ENCODE measurements around the gene FOXP1.

Gene FOXP1

DNA sequence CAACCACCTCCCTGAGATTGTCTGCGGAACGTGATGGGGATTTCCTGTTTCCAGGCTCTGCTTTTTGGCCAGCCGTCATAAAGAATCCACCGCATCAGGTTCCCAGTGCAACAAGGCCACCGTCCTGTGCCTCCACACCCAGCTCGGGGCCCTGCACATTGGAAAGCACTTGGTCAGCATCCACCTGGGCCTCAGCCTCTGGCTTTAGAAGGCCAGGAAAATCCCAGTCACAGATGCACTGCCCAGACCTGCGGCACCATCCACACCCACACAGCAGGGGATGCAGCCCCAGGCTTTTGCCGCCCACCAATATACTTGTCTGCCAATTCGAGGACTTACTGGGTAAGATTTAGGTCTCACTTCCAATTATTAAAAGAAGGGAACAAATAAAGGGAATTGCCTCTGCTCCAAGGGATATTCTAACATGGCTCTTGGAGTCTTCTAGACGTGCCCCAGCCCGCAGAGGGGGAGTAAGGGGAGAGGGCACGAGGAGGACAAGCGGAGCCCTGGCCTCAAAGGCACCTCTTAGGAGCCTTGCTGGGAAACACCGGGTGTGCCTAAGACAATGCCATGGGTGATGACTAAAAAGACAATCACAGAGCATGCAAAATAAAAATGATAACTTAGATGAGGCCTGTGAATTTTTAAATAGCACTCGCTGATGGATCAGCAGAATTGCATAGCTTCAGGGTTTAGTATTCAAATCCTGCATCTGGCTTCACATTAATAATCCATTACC is 169.2 kb downstream of the FOXP1 start:
- no peaks in the 10 kb centered on the region for H3K36me3 ChIP-seq (ENCODE audit: control insufficient read depth in 2 of 2, insufficient read depth in 2 of 2, low read length in 2 of 2)
- H3K9me3 ChIP-seq (ENCODE audit: control insufficient read depth in 2 of 2, low read length in 2 of 2): no peaks in the 10 kb centered on the region
- H3K4me3 ChIP-seq (ENCODE audit: low read length in 2 of 2): no peak overlapping the region
- H3K27ac ChIP-seq (ENCODE audit: low read length): no peak overlapping the region
- no peaks in the 10 kb centered on the region for H3K27me3 ChIP-seq (ENCODE audit: control insufficient read depth in 1 of 2, insufficient read depth in 2 of 2, low read length in 2 of 2)
- H3K9ac ChIP-seq (ENCODE audit: low read length in 2 of 2): no peak overlapping the region
- H3K4me1 ChIP-seq (ENCODE audit: control insufficient read depth, insufficient read depth, low read length): peaks cover 8% of the 10 kb centered on the region

DNA sequence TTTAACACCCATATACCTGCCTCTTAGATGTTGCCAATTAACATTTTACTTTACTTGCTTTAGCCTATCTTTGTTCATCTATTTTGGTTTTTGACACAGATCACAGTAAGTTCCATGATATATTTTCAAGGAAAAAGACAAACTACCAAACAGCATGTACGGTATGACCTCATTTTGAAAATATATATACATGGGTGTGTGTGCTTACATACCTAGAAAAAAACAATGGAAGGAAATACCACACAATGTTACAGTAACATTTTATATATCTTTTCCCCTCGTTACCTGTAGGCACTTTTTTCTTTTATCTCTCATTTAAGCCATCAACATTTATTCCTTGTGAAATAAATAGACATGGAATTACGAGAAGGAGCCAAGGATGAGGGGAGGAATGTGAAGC is 170.0 kb downstream of the FOXP1 start:
- Histone ChIP-seq H3K36me3 (ENCODE audit: control insufficient read depth in 2 of 2, insufficient read depth in 2 of 2, low read length in 2 of 2) (no peaks in the 10 kb centered on the region), H3K9ac (ENCODE audit: low read length in 2 of 2) (no peak overlapping the region), H3K27ac (ENCODE audit: low read length) (no peak overlapping the region), H3K27me3 (ENCODE audit: control insufficient read depth in 1 of 2, insufficient read depth in 2 of 2, low read length in 2 of 2) (no peaks in the 10 kb centered on the region), H3K4me3 (ENCODE audit: low read length in 2 of 2) (no peak overlapping the region), H3K9me3 (ENCODE audit: control insufficient read depth in 2 of 2, low read length in 2 of 2) (no peaks in the 10 kb centered on the region), H3K4me1 (ENCODE audit: control insufficient read depth, insufficient read depth, low read length) (peaks cover 8% of the 10 kb centered on the region)

DNA sequence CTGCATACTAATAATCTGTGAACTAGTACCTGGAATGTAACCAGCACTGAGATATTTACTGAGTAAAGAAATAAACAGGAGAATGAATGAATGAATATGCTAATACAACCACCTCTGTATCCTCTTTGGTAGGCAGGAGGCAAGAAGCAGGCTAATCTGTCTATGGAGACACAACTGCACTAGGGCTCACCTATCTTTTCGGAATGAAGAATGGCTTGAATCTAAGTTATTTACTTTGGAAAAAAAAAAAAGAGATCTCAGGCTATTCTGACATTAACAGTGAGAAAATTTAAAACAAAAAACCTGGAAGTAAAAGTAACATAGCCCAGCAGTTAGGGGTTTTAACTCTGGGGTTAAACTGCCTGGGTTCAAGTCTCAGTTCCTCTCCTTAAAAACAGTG is 174.2 kb downstream of the FOXP1 start:
- no peaks in the 10 kb centered on the region for H3K36me3 ChIP-seq (ENCODE audit: control insufficient read depth in 2 of 2, insufficient read depth in 2 of 2, low read length in 2 of 2)
- H3K27me3 ChIP-seq (ENCODE audit: control insufficient read depth in 1 of 2, insufficient read depth in 2 of 2, low read length in 2 of 2): no peaks in the 10 kb centered on the region
- no peak overlapping the region for H3K4me3 ChIP-seq (ENCODE audit: low read length in 2 of 2)
- no peak overlapping the region for H3K27ac ChIP-seq (ENCODE audit: low read length)
- H3K9ac ChIP-seq (ENCODE audit: low read length in 2 of 2): no peak overlapping the region
- H3K9me3 ChIP-seq (ENCODE audit: control insufficient read depth in 2 of 2, low read length in 2 of 2): no peaks in the 10 kb centered on the region
- H3K4me1 ChIP-seq (ENCODE audit: control insufficient read depth, insufficient read depth, low read length): peaks cover 8% of the 10 kb centered on the region

DNA sequence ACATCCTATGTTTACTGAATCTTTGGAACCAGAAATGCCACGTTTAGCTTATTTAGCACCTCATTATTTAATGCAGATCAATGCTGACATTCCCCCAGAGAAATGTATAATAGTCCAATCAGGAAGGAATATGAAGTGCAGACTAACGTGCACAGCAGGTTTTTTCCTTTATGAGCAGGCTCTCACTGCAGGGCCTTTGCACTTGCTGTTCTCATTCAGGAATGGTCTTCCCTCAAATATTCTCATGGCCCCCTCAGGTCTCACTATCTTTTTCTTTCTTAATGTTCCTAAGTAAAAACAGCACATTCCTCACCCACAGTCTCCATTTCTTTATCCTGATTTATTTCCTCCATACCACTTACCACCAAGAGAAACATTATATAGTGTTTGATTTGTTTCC is 174.6 kb downstream of the FOXP1 start:
- H3K9ac ChIP-seq (ENCODE audit: low read length in 2 of 2): no peak overlapping the region
- peaks cover 4% of the 10 kb centered on the region for H3K4me1 ChIP-seq (ENCODE audit: control insufficient read depth, insufficient read depth, low read length)
- H3K27ac ChIP-seq (ENCODE audit: low read length): no peak overlapping the region
- H3K27me3 ChIP-seq (ENCODE audit: control insufficient read depth in 1 of 2, insufficient read depth in 2 of 2, low read length in 2 of 2): no peaks in the 10 kb centered on the region
- H3K9me3 ChIP-seq (ENCODE audit: control insufficient read depth in 2 of 2, low read length in 2 of 2): no peaks in the 10 kb centered on the region
- H3K36me3 ChIP-seq (ENCODE audit: control insufficient read depth in 2 of 2, insufficient read depth in 2 of 2, low read length in 2 of 2): no peaks in the 10 kb centered on the region
- H3K4me3 ChIP-seq (ENCODE audit: low read length in 2 of 2): no peak overlapping the region

DNA sequence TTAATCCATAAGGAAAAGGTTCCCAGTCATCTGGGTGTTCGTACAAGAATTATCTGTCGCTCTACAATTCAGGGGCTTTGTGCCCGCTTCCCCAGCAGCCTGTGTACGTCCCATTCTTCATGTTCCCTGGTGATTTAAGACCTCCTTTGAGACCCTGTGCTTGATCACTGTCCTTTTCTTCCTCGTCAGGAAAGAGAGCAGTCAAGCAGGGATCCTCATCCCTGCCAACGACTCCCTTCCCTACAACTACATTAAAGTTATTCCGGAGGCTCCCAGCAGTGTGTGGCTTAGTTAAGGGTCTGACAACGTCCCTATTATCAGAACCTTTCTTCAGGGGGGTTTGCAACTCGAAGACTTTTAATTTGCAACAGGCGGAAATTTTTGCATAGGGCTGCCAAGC is 175.7 kb downstream of the FOXP1 start:
- no peaks in the 10 kb centered on the region for H3K9me3 ChIP-seq (ENCODE audit: control insufficient read depth in 2 of 2, low read length in 2 of 2)
- no peak overlapping the region for H3K27ac ChIP-seq (ENCODE audit: low read length)
- no peaks in the 10 kb centered on the region for H3K36me3 ChIP-seq (ENCODE audit: control insufficient read depth in 2 of 2, insufficient read depth in 2 of 2, low read length in 2 of 2)
- H3K27me3 ChIP-seq (ENCODE audit: control insufficient read depth in 1 of 2, insufficient read depth in 2 of 2, low read length in 2 of 2): no peaks in the 10 kb centered on the region
- H3K4me3 ChIP-seq (ENCODE audit: low read length in 2 of 2): no peak overlapping the region
- H3K9ac ChIP-seq (ENCODE audit: low read length in 2 of 2): no peak overlapping the region
- peaks cover 2% of the 10 kb centered on the region for H3K4me1 ChIP-seq (ENCODE audit: control insufficient read depth, insufficient read depth, low read length)

DNA sequence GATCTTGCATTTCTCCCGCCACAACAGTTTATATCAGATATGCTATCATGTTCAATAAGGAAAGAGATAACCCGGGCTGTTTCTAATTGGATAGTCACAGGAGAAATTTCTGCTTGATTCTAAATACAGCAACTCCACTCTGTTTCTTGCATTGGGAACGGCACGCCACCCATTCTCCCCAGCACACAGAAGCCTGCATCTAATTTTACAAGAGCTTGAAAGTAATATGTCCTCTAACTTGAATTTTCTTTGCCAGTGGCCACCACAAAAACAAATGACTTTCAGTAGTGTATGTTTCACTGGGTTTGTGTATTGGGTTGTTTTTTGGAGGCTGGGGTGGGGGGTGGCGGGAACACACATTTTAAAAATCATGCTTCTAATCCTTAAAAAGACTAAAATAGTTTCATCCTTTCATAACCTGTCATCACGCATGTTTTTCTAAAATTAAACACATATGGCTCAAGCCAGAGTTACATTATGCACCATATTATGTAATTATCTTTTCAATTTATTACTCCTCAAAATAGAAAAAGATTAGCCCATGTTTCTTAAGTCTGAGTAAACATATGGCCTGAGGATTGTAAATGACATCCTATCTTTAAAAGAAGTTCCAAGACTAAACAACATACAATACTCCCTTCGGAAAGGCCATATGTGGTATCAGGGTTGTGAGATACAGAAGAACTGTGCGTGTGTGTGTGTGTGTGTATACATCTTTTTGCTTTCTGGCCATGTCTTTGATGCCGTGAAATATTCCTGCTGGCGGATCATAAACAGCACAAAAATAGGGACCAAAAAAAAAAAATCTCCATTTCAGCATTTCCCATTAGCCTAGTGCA is 176.3 kb downstream of the FOXP1 start:
- Histone ChIP-seq H3K27me3 (ENCODE audit: control insufficient read depth in 1 of 2, insufficient read depth in 2 of 2, low read length in 2 of 2) (no peaks in the 10 kb centered on the region), H3K27ac (ENCODE audit: low read length) (no peak overlapping the region), H3K4me1 (ENCODE audit: control insufficient read depth, insufficient read depth, low read length) (no peaks in the 10 kb centered on the region), H3K9ac (ENCODE audit: low read length in 2 of 2) (no peak overlapping the region), H3K36me3 (ENCODE audit: control insufficient read depth in 2 of 2, insufficient read depth in 2 of 2, low read length in 2 of 2) (no peaks in the 10 kb centered on the region), H3K4me3 (ENCODE audit: low read length in 2 of 2) (no peak overlapping the region), H3K9me3 (ENCODE audit: control insufficient read depth in 2 of 2, low read length in 2 of 2) (no peaks in the 10 kb centered on the region)

DNA sequence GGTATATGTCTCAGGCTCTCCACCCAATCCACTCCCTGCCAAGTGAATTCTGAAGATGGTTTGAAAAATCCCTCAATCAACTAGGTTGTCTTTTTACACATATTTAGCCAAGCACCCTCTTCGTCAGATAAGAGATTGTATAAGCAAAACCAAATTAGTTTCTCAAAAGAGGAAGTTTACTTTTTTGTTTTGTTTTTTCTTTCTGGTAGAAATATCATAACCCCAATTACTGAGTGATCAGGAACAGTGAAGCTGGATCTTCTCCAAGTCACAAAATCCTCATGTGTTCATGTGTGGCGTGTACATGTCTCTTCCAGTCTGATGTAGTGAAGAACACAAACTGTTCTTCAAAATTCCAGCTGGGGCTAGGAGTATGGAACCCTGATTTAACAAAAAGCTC is 180.6 kb downstream of the FOXP1 start:
- Histone ChIP-seq H3K27me3 (ENCODE audit: control insufficient read depth in 1 of 2, insufficient read depth in 2 of 2, low read length in 2 of 2) (no peaks in the 10 kb centered on the region), H3K9ac (ENCODE audit: low read length in 2 of 2) (no peak overlapping the region), H3K4me1 (ENCODE audit: control insufficient read depth, insufficient read depth, low read length) (peaks cover 3% of the 10 kb centered on the region), H3K27ac (ENCODE audit: low read length) (no peak overlapping the region), H3K9me3 (ENCODE audit: control insufficient read depth in 2 of 2, low read length in 2 of 2) (no peaks in the 10 kb centered on the region), H3K36me3 (ENCODE audit: control insufficient read depth in 2 of 2, insufficient read depth in 2 of 2, low read length in 2 of 2) (no peaks in the 10 kb centered on the region), H3K4me3 (ENCODE audit: low read length in 2 of 2) (no peak overlapping the region)

DNA sequence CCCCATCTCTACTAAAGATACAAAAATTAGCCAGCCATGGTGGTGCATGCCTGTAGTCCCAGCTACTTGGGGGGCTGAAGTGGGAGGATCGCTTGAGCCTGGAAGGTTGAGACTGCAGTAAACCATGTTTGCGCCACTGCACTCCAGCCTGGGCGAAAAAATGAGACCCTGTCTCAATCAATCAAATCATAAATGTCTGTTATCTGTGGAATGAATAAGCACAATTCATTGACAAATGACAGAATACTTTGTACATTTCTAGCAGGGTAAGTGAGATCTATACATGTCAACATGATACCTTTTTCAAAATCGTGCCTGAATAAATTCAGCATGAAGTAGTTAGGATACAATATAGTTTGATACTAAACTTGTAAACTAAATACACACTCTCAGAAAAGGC is 181.2 kb downstream of the FOXP1 start:
- peaks cover 4% of the 10 kb centered on the region for H3K4me1 ChIP-seq (ENCODE audit: control insufficient read depth, insufficient read depth, low read length)
- H3K9me3 ChIP-seq (ENCODE audit: control insufficient read depth in 2 of 2, low read length in 2 of 2): no peaks in the 10 kb centered on the region
- no peaks in the 10 kb centered on the region for H3K36me3 ChIP-seq (ENCODE audit: control insufficient read depth in 2 of 2, insufficient read depth in 2 of 2, low read length in 2 of 2)
- H3K27me3 ChIP-seq (ENCODE audit: control insufficient read depth in 1 of 2, insufficient read depth in 2 of 2, low read length in 2 of 2): no peaks in the 10 kb centered on the region
- H3K27ac ChIP-seq (ENCODE audit: low read length): no peak overlapping the region
- H3K9ac ChIP-seq (ENCODE audit: low read length in 2 of 2): no peak overlapping the region
- no peak overlapping the region for H3K4me3 ChIP-seq (ENCODE audit: low read length in 2 of 2)

DNA sequence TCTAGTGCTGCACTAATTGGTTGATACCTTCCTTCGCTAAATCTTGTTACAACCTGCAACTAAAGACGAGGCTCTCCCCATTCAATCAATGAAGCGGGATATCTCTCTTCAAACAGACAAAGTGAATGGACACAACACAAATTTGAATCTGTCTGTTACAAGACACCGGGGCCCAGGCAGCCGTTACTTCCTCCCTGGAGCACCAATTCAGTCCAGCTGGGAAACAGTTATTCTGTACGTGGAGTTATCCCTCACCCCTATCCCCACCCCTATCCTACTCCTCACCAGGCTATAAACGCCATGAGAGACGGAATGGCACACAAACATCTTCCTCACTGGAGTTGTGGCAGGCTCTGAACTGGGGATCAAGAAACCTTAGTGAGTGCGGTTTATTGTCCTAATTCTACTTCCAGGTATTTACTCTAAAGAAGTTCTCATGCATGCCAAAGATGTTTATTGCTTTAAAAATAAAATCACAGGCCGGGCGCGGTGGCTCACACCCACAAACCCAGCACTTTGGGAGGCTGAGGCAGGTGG is 181.8 kb downstream of the FOXP1 start:
- H3K27ac ChIP-seq (ENCODE audit: low read length): no peak overlapping the region
- peaks cover 6% of the 10 kb centered on the region for H3K4me1 ChIP-seq (ENCODE audit: control insufficient read depth, insufficient read depth, low read length)
- no peak overlapping the region for H3K9ac ChIP-seq (ENCODE audit: low read length in 2 of 2)

DNA sequence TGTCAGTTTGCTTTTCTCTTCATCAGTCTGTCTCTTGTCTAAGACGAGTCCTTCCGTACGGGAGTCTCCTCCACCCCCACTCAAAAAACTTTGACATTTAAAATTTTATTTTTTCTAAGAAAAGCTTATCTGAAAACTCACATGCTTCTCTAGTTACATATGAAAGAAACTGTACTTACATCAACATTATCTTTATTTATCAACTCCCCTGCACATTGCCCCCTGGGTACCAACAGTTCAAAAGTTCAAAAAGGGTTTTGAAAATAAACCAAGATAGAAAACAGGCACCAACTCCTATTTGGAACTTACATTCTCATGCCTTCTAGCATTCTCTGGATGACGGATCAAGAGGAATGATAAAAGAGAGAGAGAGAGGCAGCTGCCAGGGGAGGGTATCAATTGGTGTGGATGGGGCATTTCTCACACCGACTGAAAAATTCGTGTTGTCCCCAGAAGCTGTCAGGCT is 182.5 kb downstream of the FOXP1 start:
- Histone ChIP-seq H3K9ac (ENCODE audit: low read length in 2 of 2) (no peak overlapping the region), H3K36me3 (ENCODE audit: control insufficient read depth in 2 of 2, insufficient read depth in 2 of 2, low read length in 2 of 2) (no peaks in the 10 kb centered on the region), H3K27ac (ENCODE audit: low read length) (no peak overlapping the region), H3K27me3 (ENCODE audit: control insufficient read depth in 1 of 2, insufficient read depth in 2 of 2, low read length in 2 of 2) (no peaks in the 10 kb centered on the region), H3K4me3 (ENCODE audit: low read length in 2 of 2) (no peak overlapping the region), H3K9me3 (ENCODE audit: control insufficient read depth in 2 of 2, low read length in 2 of 2) (no peaks in the 10 kb centered on the region), H3K4me1 (ENCODE audit: control insufficient read depth, insufficient read depth, low read length) (peaks cover 9% of the 10 kb centered on the region)

More for the DNA sequence above, 181.8 kb downstream of the FOXP1 start:
- Histone ChIP-seq H3K9me3 (ENCODE audit: control insufficient read depth in 2 of 2, low read length in 2 of 2) (no peaks in the 10 kb centered on the region), H3K36me3 (ENCODE audit: control insufficient read depth in 2 of 2, insufficient read depth in 2 of 2, low read length in 2 of 2) (no peaks in the 10 kb centered on the region), H3K4me3 (ENCODE audit: low read length in 2 of 2) (no peak overlapping the region), H3K27me3 (ENCODE audit: control insufficient read depth in 1 of 2, insufficient read depth in 2 of 2, low read length in 2 of 2) (no peaks in the 10 kb centered on the region)

All from stomach smooth muscle (tissue), 2 donors.